Measurements from ENCODE around the gene BDP1. TPM values are rescaled to one million over a fixed set of nuclear protein-coding genes. Genes with fewer than 3 reads are reported as not detected.
A peak's percentile ranks its signal among the peaks of the same experiment; 100 is the strongest.

The BDP1 gene
- polyA plus RNA-seq, 3 donors = 2.0 to 6.6 (median 2.7) TPM

GRCh38 chr5:71457106-71457505 is 1.7 kb downstream of the BDP1 start:
- Mint-ChIP-seq H3K27ac (peak overlapping the region in 2 of 7 donors; percentile 11 to 50), H3K27me3 (ENCODE audit: low read depth in 3 of 3) (peaks cover 2 to 10% (median 3%) of the 10 kb centered on the region in 3 donors), H3K9me3 (peaks cover 0 to under 1% (median 0%) of the 10 kb centered on the region in 7 donors), H3K4me3 (no peak overlapping the region), H3K36me3 (peaks cover 28 to 38% of the 10 kb centered on the region in 2 donors), H3K4me1 (peaks cover 22% of the 10 kb centered on the region)
- Histone ChIP-seq H3K9ac (ENCODE audit: insufficient read depth, low read length, poor library complexity, severe bottlenecking) (no peak overlapping the region), H2AFZ (ENCODE audit: insufficient read depth, low read depth, low read length, poor library complexity, severe bottlenecking) (no peak overlapping the region), H3K27ac (ENCODE audit: low read depth in 1 of 2, low read length in 2 of 2) (no peak overlapping the region), H3K36me3 (replicated peaks in 1 of 2; ENCODE audit: control insufficient read depth in 1 of 2, insufficient read depth in 2 of 2, low read length in 2 of 2) (peaks cover 35 to 39% of the 10 kb centered on the region in 2 donors), H3K27me3 (ENCODE audit: control insufficient read depth in 2 of 2, insufficient read depth in 2 of 2, low read length in 2 of 2) (peaks cover 0 to under 1% of the 10 kb centered on the region in 2 donors), H3K4me3 (replicated peaks in 1 of 3; ENCODE audit: low read depth in 2 of 3, low read length in 3 of 3) (peak overlapping the region in 1 of 3 experiments; percentile 90), H3K79me2 (ENCODE audit: insufficient read depth, low read length) (peaks cover 37% of the 10 kb centered on the region), H3K4me1 (ENCODE audit: control insufficient read depth in 1 of 2, insufficient read depth in 2 of 2, low read length in 2 of 2) (peaks cover 9 to 15% of the 10 kb centered on the region in 2 donors), H4K20me1 (ENCODE audit: insufficient read depth, low read length) (peaks cover 6% of the 10 kb centered on the region), H3K9me3 (replicated peaks in 1 of 2; ENCODE audit: control insufficient read depth in 1 of 2, insufficient read depth in 1 of 2, low read length in 2 of 2) (no peaks in the 10 kb centered on the region), H3K4me2 (replicated peaks; ENCODE audit: extremely low read depth, low read length, poor library complexity, severe bottlenecking) (no peak overlapping the region)
- DNase-seq = no peak
- no peak for TF ChIP-seq CTCF (IDR thresholded peaks at IDR 0.05)
- intact Hi-C loops (cut with micrococcal nuclease) = loop anchor here in 1 of 2 donors (10.0 kb wide), 1 partner anchor 128 kb away; the partner anchor contains the start of gene MCCC2
- whole genome bisulfite sequencing (ENCODE audit: insufficient coverage) = 100% methylated on average over 2 of the region's 8 CpGs

GRCh38 chr5:71460693-71461092 is 5.2 kb downstream of the BDP1 start:
- no peaks in the 10 kb centered on the region for H3K27me3 Mint-ChIP-seq (ENCODE audit: low read depth in 3 of 3)
- no peak overlapping the region for H3K9ac ChIP-seq (ENCODE audit: insufficient read depth, low read length, poor library complexity, severe bottlenecking)
- no peak overlapping the region for H3K4me2 ChIP-seq (replicated peaks; ENCODE audit: extremely low read depth, low read length, poor library complexity, severe bottlenecking)
- no peak overlapping the region for H3K27ac Mint-ChIP-seq
- TF ChIP-seq CTCF (IDR thresholded peaks at IDR 0.05) = no peak
- H3K4me1 ChIP-seq (ENCODE audit: control insufficient read depth in 1 of 2, insufficient read depth in 2 of 2, low read length in 2 of 2) = peaks cover 9 to 10% of the 10 kb centered on the region in 2 donors
- peaks cover 6% of the 10 kb centered on the region for H4K20me1 ChIP-seq (ENCODE audit: insufficient read depth, low read length)
- no peak overlapping the region for H2AFZ ChIP-seq (ENCODE audit: insufficient read depth, low read depth, low read length, poor library complexity, severe bottlenecking)
- H3K27me3 ChIP-seq (ENCODE audit: control insufficient read depth in 2 of 2, insufficient read depth in 2 of 2, low read length in 2 of 2) = no peaks in the 10 kb centered on the region
- H3K4me3 Mint-ChIP-seq = no peak overlapping the region
- peaks cover 34% of the 10 kb centered on the region for H3K79me2 ChIP-seq (ENCODE audit: insufficient read depth, low read length)
- no CpG with 5 or more reads among the region's 1 CpG for whole genome bisulfite sequencing (ENCODE audit: insufficient coverage)
- H3K27ac ChIP-seq (ENCODE audit: low read depth in 1 of 2, low read length in 2 of 2) = peak overlapping the region in 1 of 2 donors; percentile 26
- DNase-seq = no peak
- peaks cover 14% of the 10 kb centered on the region for H3K4me1 Mint-ChIP-seq
- H3K36me3 Mint-ChIP-seq = peaks cover 52 to 70% of the 10 kb centered on the region in 2 donors
- H3K36me3 ChIP-seq (replicated peaks in 1 of 2; ENCODE audit: control insufficient read depth in 1 of 2, insufficient read depth in 2 of 2, low read length in 2 of 2) = peaks cover 71 to 74% of the 10 kb centered on the region in 2 donors
- intact Hi-C loops (cut with micrococcal nuclease) = no loop called here
- no peak overlapping the region for H3K4me3 ChIP-seq (replicated peaks in 1 of 3; ENCODE audit: low read depth in 2 of 3, low read length in 3 of 3)
- no peaks in the 10 kb centered on the region for H3K9me3 ChIP-seq (replicated peaks in 1 of 2; ENCODE audit: control insufficient read depth in 1 of 2, insufficient read depth in 1 of 2, low read length in 2 of 2)
- no peaks in the 10 kb centered on the region for H3K9me3 Mint-ChIP-seq
